GM19240 (cell line): ENCODE measurements around the gene KBTBD12.
"Not testable (repeated sequence)": the region's sequence is repeated elsewhere in the genome, so short reads cannot be mapped to it uniquely, and the experiment has no call there.

ENCODE experiments used
- DNase-seq: peaks from one replicate; pipeline ENCODE4 v3.0.0; 2011; ENCODE audit warnings: low spot score; ENCODE audit not compliant: insufficient read length

The KBTBD12 gene

DNA sequence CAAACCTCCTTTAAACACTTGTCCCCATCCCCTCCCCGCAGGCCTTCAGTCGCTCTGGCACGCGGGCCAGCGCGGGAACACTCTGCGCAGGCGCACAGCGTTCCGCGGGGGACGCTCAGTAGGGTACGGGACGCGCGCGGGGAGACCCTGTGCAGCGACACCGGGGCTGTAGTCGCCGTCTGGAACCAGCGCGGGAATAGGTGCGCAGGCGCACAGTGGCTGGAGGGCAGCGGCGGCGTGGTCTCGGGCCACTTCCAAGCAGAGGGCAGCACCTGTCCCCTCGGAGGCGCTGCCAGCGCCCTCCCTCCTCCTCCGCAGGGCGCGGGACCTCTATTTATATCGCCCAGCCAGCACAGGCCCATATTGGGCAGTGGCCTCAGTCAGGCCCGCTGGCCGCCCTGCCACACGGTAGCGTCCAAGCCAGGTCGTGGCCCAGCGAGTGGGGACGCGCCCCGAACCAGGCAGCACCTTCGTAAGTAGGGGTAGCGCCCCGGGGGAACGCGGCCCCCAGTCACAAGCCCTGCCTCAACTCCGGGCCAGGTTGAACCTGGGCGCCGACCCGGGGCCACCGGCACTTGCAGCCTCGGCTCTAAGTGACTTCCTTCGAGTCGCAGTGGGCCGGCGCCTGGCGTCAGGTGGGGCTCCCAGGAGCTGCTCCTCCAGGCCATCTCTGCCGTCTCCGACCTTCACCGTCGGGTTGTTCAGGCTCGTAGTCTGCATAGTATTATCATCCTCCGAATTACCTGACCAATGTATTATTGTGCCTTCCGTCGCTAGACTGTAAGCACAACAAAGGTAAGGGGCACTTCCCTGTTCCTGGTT is at the start of gene KBTBD12:
TSS of gene KBTBD12 (plus strand) at position 118 of the 822 bp plus-strand sequence. CDS start 7,830 bp downstream, outside the sequence.
- no peak for DNase-seq

GRCh38 chr3:127865941-127866340 is 49.1 kb upstream of the KBTBD12 start:
- no peak for DNase-seq

DNA sequence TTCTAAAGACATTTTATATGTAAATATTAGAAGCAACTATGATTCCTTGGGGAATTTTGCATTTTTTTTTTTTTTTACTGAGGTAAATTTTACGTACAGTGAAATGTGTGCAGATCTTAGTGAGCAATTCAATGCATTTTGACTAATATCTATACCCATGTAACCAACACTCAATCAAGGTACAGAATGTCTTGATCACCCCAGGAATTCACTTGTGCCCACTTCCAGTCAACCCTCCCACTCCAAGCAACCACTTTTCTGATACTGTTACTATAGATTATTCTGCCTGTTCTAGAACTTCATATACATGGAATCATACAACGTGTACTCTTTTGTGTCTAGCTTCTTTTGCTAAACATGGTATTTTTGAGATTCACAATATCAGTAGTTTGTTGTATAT is 47.6 kb upstream of the KBTBD12 start:
- DNase-seq = no peak

DNA sequence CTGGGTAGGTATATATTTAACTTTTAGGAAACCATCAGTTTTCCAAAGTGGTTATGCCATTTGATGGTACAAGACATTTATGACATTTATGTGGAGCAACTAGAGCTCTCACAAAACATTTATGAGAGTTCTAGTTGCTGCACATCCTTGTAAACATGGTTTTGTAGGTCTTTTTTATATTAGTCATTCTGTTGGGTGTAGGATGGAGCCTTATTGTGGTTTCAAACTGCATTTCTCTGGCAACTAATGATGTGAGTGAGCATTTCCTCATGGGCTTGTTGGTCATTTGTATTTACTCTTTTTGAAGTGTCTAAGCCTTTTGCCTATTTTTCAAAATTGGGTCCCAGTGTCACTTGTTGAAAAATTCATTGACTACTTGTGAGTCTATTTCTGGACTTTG is 47.0 kb upstream of the KBTBD12 start:
- no peak for DNase-seq

GRCh38 chr3:127870156-127870555 is 44.9 kb upstream of the KBTBD12 start:
- DNase-seq = no peak

GRCh38 chr3:127874097-127874496 is 40.9 kb upstream of the KBTBD12 start:
- DNase-seq = not testable (repeated sequence)

DNA sequence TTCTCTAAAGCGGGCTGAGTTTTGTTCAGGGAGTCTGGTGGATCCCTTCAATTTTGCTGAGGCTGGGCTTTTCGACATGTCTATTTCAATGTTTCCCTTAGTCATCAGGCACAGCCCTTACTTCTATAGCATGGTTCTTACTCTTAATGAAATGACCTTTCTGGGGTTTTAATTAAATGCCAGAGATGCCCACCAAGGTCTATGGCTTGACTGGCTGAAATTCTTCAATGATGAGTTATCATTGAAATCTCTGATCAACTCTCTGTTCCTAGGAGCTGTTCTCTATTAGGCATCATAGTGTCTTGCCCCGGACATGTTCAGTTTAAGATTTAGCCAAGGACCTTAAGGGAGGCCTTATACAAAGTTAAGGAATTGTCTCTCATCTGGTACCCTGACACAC is 33.4 kb upstream of the KBTBD12 start:
- no peak for DNase-seq

- no peak for DNase-seq
These were observed 31.0 kb upstream of the KBTBD12 start for GRCh38 chr3:127884041-127884440.

- no peak for DNase-seq
These were observed 28.6 kb upstream of the KBTBD12 start for GRCh38 chr3:127886231-127886955.

GRCh38 chr3:127886956-127887231 is 28.1 kb upstream of the KBTBD12 start:
- no peak for DNase-seq

DNA sequence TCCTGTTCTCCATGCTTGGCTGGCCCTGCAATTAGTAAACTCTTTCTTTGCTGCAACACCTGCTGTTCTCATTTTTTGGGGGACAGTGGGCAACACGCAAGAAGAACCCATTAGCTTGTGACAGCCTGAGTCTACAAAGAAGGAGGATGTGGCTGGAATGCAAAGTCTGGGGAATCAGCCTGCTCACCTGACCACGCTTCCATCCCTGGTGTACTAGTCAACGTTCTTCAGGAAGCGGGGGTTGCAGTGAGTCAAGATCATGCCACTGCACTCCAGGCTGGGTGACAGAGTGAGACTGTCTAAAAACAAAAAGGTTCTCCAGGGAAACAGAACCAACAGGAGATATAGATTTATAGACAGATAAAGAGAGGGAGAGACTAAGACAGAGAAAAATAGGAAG is 27.7 kb upstream of the KBTBD12 start:
- no peak for DNase-seq

DNA sequence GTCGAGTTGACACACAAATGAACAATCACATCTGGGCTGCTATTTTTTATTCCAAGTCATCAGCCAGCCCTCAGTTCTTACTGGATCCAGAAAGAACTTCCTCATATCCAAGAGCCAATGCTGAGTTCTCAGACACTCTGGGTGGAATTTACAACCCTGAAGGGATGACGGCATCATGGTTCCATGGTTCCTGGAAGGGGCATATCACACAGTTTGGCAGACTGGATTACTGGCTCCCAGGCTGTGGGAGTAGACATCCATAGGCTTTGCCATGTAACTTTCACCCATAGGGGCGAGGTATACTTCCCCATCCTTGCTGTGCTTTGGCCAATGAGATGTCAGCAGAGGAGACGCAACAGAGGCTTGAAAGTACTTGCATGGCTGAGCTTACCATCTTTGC is 26.9 kb upstream of the KBTBD12 start:
- DNase-seq = no peak

DNA sequence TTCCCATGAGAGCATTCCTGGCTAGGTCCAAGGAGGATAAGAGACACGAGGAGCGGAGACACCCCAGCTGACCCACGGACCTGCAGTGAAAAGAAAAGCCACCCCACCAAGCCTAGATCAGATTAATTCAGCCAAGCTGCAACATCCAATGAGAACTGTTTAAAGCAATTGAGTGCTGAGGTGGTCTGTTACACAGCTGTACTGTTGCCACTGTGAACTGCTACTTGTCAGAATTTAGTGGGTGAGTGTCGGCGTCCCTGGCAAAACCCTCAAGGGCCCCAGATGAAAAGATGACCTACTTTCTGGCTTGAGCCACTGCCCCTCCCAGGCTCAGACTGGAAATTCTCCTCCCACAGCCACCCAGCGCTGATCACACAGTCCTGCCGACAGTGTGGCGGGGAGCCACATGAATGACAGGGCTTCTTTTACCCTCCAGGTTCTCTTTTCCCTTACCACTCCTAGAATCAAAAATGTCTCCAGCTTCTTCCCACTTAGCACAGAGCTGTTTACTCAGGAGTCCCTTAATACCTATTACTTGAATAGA is 26.4 kb upstream of the KBTBD12 start:
- no peak for DNase-seq

- no peak for DNase-seq
These were observed 25.6 kb upstream of the KBTBD12 start for GRCh38 chr3:127889461-127889863.

GRCh38 chr3:127889976-127890650 is 24.9 kb upstream of the KBTBD12 start:
- DNase-seq = no peak

GRCh38 chr3:127890651-127891290 is 24.3 kb upstream of the KBTBD12 start:
- not testable (repeated sequence) for DNase-seq

DNA sequence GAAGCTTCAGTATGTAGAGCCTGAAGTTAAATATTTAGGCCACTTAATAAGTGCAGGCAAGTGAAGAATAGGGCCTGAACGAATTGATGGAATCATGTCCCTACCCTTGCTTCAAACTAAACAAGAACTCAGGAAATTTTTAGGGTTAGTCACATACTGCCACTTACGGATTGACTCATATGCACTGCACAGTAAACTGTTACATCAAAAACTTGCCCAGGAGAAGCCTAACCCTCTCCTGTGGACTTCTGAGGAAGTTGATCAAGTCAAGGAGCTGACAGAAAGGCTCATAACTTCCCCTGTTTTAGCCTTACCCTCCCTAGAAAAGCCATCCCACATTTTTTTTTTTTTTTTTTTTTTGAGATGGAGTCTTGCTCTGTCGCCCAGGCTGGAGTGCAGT is 20.6 kb upstream of the KBTBD12 start:
- no peak for DNase-seq

- no peak for DNase-seq
These were observed 15.8 kb upstream of the KBTBD12 start for GRCh38 chr3:127899200-127899599.

DNA sequence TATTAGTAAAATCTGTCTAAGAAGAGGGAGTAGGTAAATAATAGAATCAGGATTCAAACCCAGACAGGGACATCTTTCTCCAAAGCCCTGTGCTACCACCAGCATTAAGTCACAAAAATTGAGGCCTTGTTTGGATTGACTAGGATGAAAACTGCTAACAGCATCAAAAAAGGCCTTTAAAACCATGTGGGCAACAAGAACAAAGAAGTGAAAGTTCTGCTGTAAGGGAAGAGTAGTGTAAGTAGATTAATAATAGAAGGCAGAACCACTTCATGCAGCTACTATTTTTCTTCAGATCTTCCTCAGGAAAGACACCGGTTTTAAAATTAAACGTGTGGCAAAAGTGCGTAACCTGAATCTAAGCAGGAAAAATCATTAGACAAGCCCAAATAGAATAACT is 15.3 kb upstream of the KBTBD12 start:
- DNase-seq = no peak

DNA sequence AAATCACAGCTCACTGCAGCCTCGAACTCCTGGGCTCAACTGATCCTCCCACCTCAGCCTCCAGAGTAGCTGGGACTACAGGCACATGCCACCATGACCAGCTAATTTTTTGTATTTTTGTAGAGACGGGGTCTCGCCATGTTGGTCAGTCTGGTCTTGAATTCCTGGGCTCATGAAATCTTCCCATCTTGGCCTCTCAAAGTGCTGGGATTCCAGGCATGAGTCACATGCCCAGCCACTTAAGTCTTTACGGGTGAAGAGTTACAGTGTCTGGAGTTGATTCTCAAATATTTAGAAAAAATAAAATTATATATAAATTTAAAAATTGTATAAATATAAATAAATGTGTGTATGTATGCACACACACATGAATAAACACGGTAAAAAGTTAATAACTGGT is 14.5 kb upstream of the KBTBD12 start:
- DNase-seq = no peak

DNA sequence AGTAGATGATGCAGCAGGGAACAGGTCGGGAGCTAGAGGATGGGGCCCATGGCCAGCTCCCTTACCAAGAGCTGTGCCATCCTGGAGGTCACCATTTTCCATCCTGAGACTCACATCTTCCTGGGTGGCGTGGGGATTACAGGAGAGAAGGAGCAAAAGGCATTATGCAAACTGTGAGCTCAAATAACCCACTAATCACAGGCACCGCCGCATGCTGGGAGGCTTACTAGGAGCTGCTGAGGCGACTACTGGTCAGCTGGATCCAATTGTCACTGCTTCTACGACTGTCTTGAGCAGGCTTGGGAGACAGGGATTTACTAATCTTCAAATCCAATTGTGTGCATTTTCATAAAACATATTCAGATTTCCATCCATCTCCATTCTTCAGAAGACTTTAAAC is 12.5 kb upstream of the KBTBD12 start:
- no peak for DNase-seq
